ENCODE results near the gene DENND2C.

Gene DENND2C

DNA sequence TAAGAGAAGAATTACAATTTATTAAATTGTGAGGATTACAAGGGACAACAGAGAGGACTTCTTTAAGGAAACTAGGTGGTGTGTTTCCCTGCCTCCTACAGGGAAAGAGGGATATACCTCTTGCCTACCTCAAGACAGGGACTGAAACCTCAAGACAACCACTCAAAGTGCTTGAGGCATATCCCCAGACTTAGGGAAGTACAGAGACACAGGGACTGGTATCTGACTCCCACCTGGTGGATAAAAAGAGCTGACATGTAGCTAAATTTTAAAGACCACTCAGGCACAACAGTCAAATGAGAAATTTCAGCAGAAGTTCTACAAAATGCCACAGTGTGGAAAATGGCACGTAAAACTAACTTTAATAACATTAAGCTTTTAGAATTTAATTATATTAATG is 21.3 kb downstream of the DENND2C start:
- no peaks in the 10 kb centered on the region for H3K9me2 ChIP-seq (ENCODE audit: low read depth, low read length)
- H3K4me2 ChIP-seq (ENCODE audit: low read length) = no peak overlapping the region
- no peaks in the 10 kb centered on the region for H3K79me2 ChIP-seq (ENCODE audit: insufficient read depth, low read length)
- H3K9me3 ChIP-seq (ENCODE audit: low read length) = no peaks in the 10 kb centered on the region
- no peaks in the 10 kb centered on the region for H4K20me1 ChIP-seq (ENCODE audit: insufficient read depth, low read length)
- no peak overlapping the region for H2AFZ ChIP-seq (ENCODE audit: low read length)
- H3K4me3 ChIP-seq (ENCODE audit: low read depth, low read length, poor library complexity, severe bottlenecking) = no peak overlapping the region
- H3F3A ChIP-seq (ENCODE audit: insufficient read depth, low read length) = no peaks in the 10 kb centered on the region
- no peak for TF ChIP-seq EZH2 (IDR thresholded peaks at IDR 0.05; ENCODE audit: borderline replicate concordance, low read length)
- TF ChIP-seq, protein P1, sequence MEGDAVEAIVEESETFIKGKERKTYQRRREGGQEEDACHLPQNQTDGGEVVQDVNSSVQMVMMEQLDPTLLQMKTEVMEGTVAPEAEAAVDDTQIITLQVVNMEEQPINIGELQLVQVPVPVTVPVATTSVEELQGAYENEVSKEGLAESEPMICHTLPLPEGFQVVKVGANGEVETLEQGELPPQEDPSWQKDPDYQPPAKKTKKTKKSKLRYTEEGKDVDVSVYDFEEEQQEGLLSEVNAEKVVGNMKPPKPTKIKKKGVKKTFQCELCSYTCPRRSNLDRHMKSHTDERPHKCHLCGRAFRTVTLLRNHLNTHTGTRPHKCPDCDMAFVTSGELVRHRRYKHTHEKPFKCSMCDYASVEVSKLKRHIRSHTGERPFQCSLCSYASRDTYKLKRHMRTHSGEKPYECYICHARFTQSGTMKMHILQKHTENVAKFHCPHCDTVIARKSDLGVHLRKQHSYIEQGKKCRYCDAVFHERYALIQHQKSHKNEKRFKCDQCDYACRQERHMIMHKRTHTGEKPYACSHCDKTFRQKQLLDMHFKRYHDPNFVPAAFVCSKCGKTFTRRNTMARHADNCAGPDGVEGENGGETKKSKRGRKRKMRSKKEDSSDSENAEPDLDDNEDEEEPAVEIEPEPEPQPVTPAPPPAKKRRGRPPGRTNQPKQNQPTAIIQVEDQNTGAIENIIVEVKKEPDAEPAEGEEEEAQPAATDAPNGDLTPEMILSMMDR (IDR thresholded peaks at IDR 0.05; ENCODE audit: low read length) = no peak
- no peak overlapping the region for H3K27ac ChIP-seq (ENCODE audit: low read depth, low read length, poor library complexity, severe bottlenecking)
- no peaks in the 10 kb centered on the region for H3K4me1 ChIP-seq (ENCODE audit: insufficient read depth, low read length, severe bottlenecking)
- no peaks in the 10 kb centered on the region for H3K36me3 ChIP-seq (ENCODE audit: insufficient read depth, low read length)
- H3K27me3 ChIP-seq (ENCODE audit: insufficient read depth, low read length) = no peaks in the 10 kb centered on the region
- no peak overlapping the region for H3K9ac ChIP-seq (ENCODE audit: low read length)

DNA sequence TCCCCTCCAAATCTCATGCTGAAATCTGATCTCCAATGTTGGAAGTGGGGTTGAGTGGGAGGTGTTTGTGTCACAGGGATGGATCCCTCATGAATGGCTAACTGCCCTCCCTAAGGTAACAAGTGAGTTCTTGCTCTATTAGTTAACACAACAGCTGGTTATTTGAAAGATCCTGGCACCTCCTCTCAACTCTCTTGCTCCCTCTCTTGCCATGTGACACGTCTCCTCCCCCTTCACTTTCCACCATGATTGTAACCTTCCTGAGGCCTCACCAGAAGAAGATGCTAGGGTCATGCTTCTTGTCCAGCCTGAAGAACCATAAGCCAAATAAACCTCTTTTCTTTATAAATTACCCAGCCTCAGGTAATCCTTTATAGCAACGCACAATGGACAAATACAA is 28.5 kb downstream of the DENND2C start:
- no peak for TF ChIP-seq EZH2 (IDR thresholded peaks at IDR 0.05; ENCODE audit: borderline replicate concordance, low read length)
- TF ChIP-seq, protein P1 (IDR thresholded peaks at IDR 0.05; ENCODE audit: low read length) = no peak
- Histone ChIP-seq H3K9me3 (ENCODE audit: low read length) (no peaks in the 10 kb centered on the region), H3K27me3 (ENCODE audit: insufficient read depth, low read length) (no peaks in the 10 kb centered on the region), H3K4me1 (ENCODE audit: insufficient read depth, low read length, severe bottlenecking) (no peaks in the 10 kb centered on the region), H3K36me3 (ENCODE audit: insufficient read depth, low read length) (no peaks in the 10 kb centered on the region), H3K4me3 (ENCODE audit: low read depth, low read length, poor library complexity, severe bottlenecking) (no peak overlapping the region), H3F3A (ENCODE audit: insufficient read depth, low read length) (no peaks in the 10 kb centered on the region), H4K20me1 (ENCODE audit: insufficient read depth, low read length) (no peaks in the 10 kb centered on the region), H3K27ac (ENCODE audit: low read depth, low read length, poor library complexity, severe bottlenecking) (no peak overlapping the region), H3K9ac (ENCODE audit: low read length) (no peak overlapping the region), H3K9me2 (ENCODE audit: low read depth, low read length) (no peaks in the 10 kb centered on the region), H3K4me2 (ENCODE audit: low read length) (no peak overlapping the region), H3K79me2 (ENCODE audit: insufficient read depth, low read length) (no peaks in the 10 kb centered on the region), H2AFZ (ENCODE audit: low read length) (no peak overlapping the region)

DNA sequence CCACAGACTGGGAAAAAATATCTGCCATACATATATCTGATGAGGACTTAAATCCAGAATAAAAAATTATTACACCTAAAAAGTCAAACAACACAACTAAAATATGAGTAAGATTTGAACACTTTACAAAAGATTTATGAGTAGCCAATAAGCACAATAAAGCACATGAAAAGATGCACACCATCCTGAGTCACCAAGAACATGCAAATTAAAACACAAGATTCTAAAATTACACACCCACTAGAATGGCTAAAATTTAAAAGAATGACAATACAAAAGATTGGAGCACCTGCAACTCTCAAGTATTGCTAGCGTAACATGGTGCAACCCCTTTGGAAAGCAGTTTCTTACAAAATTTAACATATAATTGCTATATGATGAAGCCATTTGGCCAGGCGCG is 30.9 kb downstream of the DENND2C start:
- Histone ChIP-seq H2AFZ (ENCODE audit: low read length) (no peak overlapping the region), H3K27ac (ENCODE audit: low read depth, low read length, poor library complexity, severe bottlenecking) (no peak overlapping the region), H3K79me2 (ENCODE audit: insufficient read depth, low read length) (no peaks in the 10 kb centered on the region), H3K27me3 (ENCODE audit: insufficient read depth, low read length) (no peaks in the 10 kb centered on the region), H3K9ac (ENCODE audit: low read length) (no peak overlapping the region), H3K4me1 (ENCODE audit: insufficient read depth, low read length, severe bottlenecking) (no peaks in the 10 kb centered on the region), H3K4me2 (ENCODE audit: low read length) (no peak overlapping the region), H3K4me3 (ENCODE audit: low read depth, low read length, poor library complexity, severe bottlenecking) (no peak overlapping the region), H3K9me3 (ENCODE audit: low read length) (no peaks in the 10 kb centered on the region), H3K36me3 (ENCODE audit: insufficient read depth, low read length) (no peaks in the 10 kb centered on the region), H3K9me2 (ENCODE audit: low read depth, low read length) (no peaks in the 10 kb centered on the region), H3F3A (ENCODE audit: insufficient read depth, low read length) (no peaks in the 10 kb centered on the region), H4K20me1 (ENCODE audit: insufficient read depth, low read length) (no peaks in the 10 kb centered on the region)
- TF ChIP-seq EZH2 (IDR thresholded peaks at IDR 0.05; ENCODE audit: borderline replicate concordance, low read length) = no peak
- TF ChIP-seq, protein P1 (IDR thresholded peaks at IDR 0.05; ENCODE audit: low read length) = no peak

Data from OCI-LY1 (cell line).